IPS-NIHi7 (cell line): Measurements from ENCODE around the gene ZNF157.

ENCODE experiments used
- DNase-seq: peaks from one replicate; pipeline ENCODE4 v3.0.0; 2012; ENCODE audit warnings: mixed read lengths; ENCODE audit errors: extremely low spot score

Gene ZNF157

DNA sequence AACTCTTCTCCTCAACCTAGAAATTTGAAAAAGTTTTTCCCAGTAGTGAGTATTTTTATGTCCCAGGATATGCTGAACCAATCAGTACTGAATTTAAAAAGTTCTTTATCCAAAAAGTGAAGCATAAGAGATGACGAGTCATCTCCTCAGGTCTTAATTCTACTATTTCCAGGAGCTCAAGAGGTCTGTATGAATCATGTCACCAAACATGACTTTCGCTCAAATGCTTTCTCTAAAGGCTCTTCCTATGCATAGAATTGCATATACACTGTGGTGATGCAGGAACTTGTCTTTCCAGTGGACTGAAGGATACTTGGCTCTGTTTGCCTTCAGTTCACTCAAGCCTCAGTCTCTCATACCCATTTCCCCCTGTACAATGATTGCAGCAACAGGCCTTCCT lies 76.6 kb downstream of the ZNF157 start:
- no peak for DNase-seq

DNA sequence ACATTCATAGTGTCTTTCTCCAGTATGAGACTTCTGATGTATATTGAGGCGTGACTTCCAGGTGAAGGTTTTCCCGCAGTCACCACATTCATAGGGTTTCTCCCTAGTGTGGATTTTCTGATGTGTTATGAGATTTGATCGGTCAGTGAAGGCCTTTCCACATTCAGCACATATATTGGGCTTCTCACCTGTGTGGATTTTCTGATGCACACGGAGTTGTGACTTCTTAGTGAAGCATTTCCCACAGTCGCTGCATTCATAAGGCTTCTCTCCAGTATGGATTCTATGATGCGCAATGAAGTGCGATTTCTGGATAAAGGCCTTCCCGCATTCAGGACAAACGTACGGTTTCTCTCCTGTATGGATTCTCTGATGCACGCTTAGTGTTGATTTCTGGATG lies 77.2 kb downstream of the ZNF157 start:
- DNase-seq, result no peak

GRCh38 chrX:47448165-47448806 lies 77.9 kb downstream of the ZNF157 start:
- DNase-seq, result no peak

- DNase-seq, result no peak
These were observed 81.7 kb downstream of the ZNF157 start for GRCh38 chrX:47452112-47452511.

DNA sequence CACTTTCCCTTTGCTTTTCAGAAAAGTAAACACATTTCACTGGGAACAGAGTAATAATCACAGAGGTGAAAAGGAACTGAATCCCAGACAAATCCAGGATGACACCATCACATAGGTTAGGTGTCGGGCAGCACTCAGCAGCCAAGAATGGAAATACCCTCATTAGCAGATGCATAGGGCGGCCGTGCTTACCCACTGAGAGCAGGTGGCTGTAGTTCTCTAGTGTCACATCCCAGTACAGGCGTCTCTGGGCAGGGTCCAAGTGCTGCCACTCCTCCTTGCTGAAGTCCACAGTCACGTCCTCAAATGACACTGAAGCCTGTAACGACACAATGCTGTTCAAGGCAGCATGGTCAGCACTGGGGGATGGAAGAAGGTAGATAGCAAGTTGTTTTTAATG lies 85.7 kb downstream of the ZNF157 start:
- DNase-seq, result no peak

DNA sequence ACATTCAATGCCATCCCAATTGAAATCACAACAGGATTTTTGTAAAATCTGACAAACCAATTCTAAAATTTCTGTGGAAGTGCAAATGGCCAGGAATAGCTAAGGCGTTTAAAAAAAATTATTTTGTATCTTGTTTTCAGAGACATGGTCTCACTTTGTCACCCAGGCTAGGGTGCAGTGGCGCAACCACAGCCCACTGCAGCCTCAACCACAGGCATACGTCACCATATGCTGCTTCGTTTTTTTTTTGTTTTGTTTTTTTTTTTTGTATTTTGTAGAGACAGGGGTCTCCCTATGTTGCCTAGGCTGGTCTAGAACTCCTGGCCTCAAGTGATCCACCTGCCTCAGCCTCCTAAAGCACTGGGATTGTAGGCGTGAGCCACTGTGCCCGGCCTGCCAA lies 88.2 kb downstream of the ZNF157 start:
- no peak for DNase-seq

GRCh38 chrX:47460561-47460960 lies 90.2 kb downstream of the ZNF157 start:
- no peak for DNase-seq
